KOPT-K1 (cell line): ENCODE results near the gene SLC6A1.

ENCODE experiments used
- H3K27ac ChIP-seq: fragments of 200-600 bp; sonication (generic); 2 replicates; pipeline ENCODE4 v1.5.1; 2016; ENCODE audit warnings: antibody characterized with exemption, mild to moderate bottlenecking, low read depth, low read length; ENCODE audit not compliant: poor library complexity, severe bottlenecking
- H3K36me3 ChIP-seq: fragments of 200-600 bp; sonication (generic); 2 replicates; pipeline ENCODE4 v1.5.1; 2017; ENCODE audit warnings: antibody characterized with exemption, mild to moderate bottlenecking, low read length, moderate library complexity; ENCODE audit not compliant: insufficient read depth
- H3K9me3 ChIP-seq: fragments of 200-600 bp; sonication (generic); 2 replicates; pipeline ENCODE4 v1.5.1; 2017; ENCODE audit warnings: antibody characterized with exemption, low read length, mild to moderate bottlenecking; ENCODE audit not compliant: insufficient read depth, poor library complexity, severe bottlenecking

Gene SLC6A1

DNA sequence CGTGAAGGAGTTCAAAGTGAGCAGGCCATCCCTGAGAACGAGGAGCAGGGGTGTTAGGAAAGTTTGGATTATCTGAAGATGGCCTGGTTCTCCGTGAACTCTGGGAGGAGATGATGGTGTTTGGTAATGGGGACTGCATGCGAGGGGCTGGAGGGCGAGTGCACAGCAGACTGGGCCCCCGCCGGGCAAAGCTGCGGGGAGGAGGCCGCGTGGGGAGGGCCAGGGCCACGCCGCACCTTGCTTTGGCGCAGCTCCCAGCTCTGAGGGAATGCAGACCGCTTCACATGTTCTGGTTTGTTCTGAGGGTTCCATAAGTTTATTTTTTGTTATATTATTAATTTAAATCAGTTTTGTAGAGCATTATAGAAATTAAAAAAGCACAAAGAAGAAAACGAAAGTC lies 22.2 kb downstream of the SLC6A1 start:
- no peaks in the 10 kb centered on the region for H3K9me3 ChIP-seq
- no peaks in the 10 kb centered on the region for H3K36me3 ChIP-seq
- no peak overlapping the region for H3K27ac ChIP-seq

DNA sequence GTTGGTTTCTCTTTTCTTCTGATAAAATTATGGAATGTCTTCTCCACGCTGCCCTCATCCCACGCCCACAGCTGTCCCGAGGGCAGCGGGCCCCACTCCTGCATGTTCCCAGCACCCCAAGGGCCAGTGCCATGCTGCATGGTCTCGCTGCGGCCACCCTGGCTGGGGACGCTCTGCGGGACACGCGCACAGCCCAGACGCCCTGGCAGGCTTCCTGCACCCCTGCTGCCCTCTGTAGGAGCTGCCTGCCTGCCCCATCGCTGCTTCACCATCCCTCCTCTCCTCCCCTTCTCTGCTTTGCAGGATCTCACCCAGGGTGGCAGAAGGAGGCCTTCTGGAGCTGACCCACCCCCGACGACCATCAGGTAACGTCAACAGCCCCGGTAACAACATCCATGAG lies 22.8 kb downstream of the SLC6A1 start:
- H3K36me3 ChIP-seq: no peaks in the 10 kb centered on the region
- H3K9me3 ChIP-seq: no peaks in the 10 kb centered on the region
- H3K27ac ChIP-seq: no peak overlapping the region

DNA sequence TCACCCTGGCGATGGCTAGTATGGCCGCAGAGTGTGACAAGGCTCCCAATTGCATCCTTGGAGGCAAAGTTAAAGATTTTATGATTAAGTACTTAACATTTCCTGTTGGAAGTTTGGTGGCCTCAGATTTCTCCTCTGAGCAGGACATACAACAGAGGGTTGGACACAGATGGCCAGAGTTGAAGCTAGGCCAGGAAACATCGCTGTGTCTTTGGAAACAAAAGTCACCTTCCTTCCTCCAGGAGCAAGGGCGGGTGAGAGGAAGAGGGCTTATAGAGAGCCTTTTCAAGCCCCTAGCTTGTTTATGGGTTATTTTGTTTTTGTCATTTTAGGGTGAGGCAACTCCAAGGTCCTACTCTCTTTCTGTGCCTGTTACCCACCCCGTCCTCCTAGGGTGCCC lies 24.2 kb downstream of the SLC6A1 start:
- H3K9me3 ChIP-seq: no peaks in the 10 kb centered on the region
- H3K27ac ChIP-seq: no peak overlapping the region
- H3K36me3 ChIP-seq: no peaks in the 10 kb centered on the region

DNA sequence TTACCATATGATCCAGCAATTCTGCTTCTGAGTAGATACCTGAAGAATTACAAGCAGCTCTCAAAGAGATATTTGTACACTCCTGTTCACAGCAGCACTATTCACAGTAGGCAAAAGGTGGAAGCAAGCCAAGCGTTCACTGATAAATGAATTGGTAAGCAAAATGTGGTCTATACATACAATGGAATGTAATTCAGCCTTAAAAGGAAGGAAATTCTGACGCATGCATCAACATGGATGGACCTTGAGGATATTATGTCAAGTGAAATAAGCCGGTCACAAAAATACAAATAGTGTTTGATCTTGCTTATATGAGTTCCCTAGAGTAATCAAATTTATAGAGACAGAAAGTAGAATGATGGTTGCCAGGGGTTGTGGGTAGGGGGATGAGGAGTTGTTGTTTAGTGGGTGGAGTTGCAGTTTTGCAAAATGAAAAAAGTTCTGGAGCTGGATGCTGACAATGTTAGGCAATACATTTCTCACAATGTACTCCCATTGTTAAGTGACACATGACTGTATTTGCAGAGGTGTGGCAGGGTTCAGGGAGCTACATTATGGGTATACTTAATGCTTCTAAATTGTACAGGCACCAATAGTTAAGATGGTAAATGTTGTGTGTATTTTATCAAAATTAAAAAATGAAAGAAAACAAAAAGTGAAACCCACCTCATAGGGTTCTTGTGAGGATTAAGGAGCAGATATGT lies 26.7 kb downstream of the SLC6A1 start:
- Histone ChIP-seq H3K9me3 (no peaks in the 10 kb centered on the region), H3K36me3 (no peaks in the 10 kb centered on the region), H3K27ac (no peak overlapping the region)

DNA sequence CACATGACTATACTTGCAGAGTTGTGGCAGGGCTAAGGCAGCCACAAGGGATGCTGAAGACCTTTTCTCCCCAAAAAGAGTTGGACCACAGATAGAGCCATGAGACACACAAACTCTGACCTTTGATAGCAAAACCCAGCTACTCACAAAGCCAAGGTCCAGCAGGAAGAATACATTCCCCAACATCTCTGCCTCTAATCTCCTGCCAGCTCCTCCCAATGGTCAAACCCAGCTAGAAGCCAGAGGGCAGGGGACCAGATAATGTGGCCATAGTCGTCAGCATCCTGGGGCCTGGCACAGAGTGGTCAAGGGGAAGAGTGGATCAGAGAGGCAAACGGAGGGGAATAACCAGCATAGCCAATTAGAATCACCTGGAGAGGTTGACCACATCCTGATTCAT lies 28.2 kb downstream of the SLC6A1 start:
- H3K9me3 ChIP-seq: no peaks in the 10 kb centered on the region
- no peaks in the 10 kb centered on the region for H3K36me3 ChIP-seq
- H3K27ac ChIP-seq: no peak overlapping the region

DNA sequence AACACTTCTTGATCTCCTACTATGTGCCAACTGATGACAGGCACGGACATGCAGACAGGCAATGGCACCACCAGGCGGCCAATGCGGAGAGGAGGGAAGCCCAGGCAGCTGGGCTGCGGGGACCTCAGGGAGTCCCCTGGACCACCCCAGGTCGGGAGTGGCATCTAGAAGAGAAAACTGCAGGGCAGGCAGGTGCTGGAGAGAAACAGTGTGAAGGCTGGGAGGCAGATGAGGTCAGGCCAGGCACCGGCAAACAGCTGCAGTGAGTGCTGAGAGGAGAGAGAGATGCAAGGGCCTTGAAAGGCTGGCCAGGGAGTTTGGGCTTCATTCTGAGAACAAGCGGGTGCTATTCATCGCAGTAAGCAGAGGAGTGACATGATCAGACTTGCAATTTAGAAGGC lies 29.1 kb downstream of the SLC6A1 start:
- Histone ChIP-seq H3K9me3 (no peaks in the 10 kb centered on the region), H3K36me3 (no peaks in the 10 kb centered on the region), H3K27ac (no peak overlapping the region)

DNA sequence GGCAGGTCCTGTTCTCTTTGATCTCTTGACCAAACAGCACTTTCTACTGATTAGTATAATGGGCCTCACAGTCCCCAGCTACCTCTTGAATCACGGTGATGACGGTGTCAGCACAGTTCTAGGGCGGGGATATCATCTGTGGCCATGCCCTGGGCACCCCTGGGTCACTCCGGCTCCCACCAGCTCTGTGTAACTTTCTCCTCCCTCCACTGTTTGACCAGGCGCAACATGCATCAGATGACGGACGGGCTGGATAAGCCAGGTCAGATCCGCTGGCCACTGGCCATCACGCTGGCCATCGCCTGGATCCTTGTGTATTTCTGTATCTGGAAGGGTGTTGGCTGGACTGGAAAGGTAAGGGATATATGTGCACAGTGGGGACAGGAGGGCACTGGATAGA lies 29.6 kb downstream of the SLC6A1 start:
- Histone ChIP-seq H3K36me3 (no peaks in the 10 kb centered on the region), H3K27ac (no peak overlapping the region), H3K9me3 (no peaks in the 10 kb centered on the region)

DNA sequence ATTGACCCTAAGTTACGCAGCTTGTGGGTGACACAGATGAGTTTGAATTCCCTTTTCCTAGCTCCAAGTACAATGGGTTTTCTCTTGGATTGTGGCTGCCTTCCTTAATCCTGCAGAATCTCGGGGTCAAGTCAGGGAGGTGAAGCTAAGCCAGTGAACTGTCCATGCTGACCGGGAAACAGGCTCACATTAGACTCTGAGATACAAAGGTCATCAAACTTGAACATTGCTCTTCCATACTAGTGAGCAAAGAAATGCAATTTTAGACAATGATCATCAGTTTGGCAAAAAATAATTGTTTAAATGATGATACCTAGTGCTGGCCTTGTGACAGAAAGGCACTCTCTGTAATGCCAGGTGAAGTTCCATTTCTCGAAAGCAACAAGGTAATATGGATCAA lies 31.6 kb downstream of the SLC6A1 start:
- H3K9me3 ChIP-seq: peaks cover 4% of the 10 kb centered on the region
- H3K36me3 ChIP-seq: no peaks in the 10 kb centered on the region
- H3K27ac ChIP-seq: no peak overlapping the region

DNA sequence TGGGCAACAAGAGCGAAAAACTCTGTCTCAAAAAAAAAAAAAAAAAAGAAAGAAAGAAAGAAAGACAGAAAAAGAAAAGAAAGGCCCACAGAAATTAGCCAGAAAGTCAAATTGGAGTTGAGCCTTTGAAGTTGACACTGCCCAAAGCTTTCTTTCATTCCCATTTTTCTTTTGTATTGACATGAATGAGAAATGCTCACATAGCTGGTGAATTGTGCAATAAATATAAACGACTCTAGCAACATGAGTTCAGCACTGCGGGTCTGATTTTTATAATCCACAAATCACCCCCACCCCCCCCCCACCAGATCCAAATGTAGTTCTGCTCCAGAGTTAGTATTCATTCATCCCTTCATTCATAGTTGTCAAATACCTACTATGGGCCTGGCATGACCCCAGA lies 37.4 kb downstream of the SLC6A1 start:
- Histone ChIP-seq H3K36me3 (no peaks in the 10 kb centered on the region), H3K9me3 (peaks cover 4% of the 10 kb centered on the region), H3K27ac (no peak overlapping the region)

DNA sequence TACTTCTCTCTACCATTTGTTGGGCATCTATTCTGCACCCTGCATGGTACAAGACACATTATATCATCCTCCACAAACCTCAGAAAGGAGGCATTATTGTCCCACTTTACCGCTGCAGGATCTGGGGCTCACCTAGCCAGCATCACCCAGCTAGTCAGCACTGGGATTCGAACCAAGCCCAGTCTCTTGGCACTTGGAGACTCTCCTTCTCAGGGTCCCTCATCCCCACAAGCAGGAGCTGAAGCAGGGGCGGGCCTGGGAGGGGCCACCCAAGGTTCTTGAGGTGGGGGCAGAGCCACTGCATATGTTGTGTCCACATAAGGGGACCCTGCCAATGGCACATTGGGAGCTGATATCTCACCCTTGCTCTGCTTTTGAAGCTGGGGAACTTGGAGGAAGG lies 41.3 kb downstream of the SLC6A1 start:
- Histone ChIP-seq H3K36me3 (no peaks in the 10 kb centered on the region), H3K27ac (no peak overlapping the region), H3K9me3 (no peaks in the 10 kb centered on the region)

DNA sequence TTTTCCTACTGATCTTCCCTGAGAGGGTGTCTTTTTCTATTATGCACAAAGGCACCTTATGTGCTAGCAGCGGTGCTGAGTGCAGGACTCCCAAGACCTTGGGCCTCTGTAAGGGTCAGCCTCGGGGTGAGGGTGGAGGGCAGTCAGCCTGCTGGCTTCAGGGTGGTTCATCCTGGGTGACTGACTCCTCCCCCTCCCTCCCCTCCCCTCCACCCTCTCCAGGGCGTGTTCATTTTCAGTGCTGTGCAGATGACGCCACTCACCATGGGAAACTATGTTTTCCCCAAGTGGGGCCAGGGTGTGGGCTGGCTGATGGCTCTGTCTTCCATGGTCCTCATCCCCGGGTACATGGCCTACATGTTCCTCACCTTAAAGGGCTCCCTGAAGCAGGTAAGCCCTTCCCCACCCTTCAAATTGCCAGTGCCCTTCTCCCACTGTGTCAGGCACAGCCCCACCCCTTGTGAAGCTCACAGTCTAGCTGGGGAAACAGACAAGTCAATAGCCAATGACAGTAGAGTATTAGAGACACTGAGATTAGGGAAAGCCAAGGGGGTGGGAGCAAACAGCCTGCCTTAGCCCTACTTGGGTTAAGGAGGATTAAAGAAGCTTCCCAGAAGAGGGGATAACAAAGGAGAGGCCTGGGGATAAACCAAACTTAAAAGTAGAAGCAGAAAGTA lies 41.9 kb downstream of the SLC6A1 start:
- H3K36me3 ChIP-seq: no peaks in the 10 kb centered on the region
- H3K27ac ChIP-seq: no peak overlapping the region
- no peaks in the 10 kb centered on the region for H3K9me3 ChIP-seq

DNA sequence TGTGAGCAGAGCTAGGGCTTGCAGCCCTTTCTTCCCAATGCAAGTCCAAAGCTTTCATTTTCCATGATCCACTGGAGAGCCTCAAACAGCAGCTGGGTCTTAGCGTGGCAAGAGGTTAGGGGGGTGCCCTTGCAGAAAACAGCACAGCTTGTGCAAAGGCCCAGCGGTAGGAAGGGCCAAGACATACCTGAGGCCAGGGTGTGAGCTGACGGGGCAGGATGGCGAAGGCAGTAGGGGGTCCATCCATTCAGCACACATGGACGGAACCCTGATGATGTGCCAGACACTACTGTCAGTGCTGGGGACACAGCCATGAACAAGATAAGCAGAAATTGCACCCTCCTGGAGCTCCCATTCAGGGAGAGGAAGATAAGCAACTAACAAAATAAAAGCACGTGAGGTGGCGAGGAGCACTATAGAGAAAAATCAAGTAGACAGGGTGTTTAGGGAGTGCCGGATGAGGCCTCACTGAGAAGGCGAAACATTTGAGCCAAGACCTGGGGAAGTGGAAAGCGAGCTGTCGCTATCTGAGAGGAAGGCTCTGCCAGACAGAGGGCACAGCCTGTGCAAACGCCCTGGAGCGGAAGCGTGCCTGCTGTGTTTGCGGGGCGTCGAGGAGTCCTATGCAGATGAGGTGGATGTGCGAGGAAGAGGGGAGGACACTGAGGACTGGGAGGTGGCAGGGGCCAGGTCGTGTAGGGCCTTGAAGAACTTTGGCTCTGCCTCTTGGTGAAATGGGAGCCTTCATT lies 43.4 kb downstream of the SLC6A1 start:
- no peak overlapping the region for H3K27ac ChIP-seq
- H3K9me3 ChIP-seq: no peaks in the 10 kb centered on the region

DNA sequence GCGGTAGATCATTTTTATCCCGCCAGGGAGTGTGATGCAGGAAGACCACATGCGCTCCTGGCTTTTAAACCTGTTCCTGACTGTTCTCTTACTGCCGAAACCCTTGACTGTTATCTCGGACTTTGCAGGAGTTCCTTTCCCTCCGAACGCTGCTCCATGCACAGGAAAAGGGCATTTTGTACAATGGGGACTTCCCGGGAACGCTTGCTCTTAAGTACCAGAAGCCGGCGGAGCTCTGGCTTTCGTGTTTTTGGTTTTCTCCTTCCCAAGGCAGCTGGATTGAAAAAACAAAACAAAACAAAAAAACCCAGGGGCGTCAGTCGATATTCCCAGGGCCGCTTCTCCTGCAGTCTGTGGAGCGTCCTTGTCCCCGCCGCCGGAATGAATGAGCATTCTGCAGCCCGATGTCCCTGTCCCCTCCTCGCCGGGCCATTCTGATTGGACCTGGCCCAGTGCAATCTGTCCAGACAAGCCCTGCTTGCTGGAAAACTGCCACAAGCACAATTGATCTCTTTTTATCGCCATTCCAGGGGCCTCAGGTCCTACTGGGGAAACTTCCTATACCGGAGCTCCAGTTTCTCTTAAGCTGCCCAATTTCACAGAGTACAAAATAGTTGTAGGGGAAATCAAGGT lies 44.8 kb downstream of the SLC6A1 start:
- no peaks in the 10 kb centered on the region for H3K9me3 ChIP-seq
- no peaks in the 10 kb centered on the region for H3K36me3 ChIP-seq
- no peak overlapping the region for H3K27ac ChIP-seq

More for the DNA sequence above, 43.4 kb downstream of the SLC6A1 start:
- no peaks in the 10 kb centered on the region for H3K36me3 ChIP-seq

DNA sequence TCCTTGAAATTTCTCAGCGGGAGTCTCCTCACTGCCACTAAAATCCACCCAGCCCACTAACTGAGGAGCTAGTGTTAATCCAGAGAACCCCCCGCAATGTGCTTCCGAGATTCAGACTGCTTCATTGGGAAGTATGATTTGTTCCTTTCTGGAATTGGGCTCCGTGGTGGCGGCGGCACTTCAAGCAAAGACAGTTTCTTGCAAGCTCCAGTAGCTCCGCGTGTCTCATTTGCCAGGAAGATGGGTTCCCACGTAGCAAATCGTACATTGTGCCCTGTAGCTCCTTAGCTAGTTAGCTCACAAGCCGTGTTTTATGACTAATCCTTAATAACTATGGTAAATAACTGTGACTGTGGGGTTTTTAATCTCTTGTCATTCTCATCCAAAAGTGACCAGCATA lies 45.4 kb downstream of the SLC6A1 start:
- Histone ChIP-seq H3K36me3 (no peaks in the 10 kb centered on the region), H3K27ac (no peak overlapping the region), H3K9me3 (no peaks in the 10 kb centered on the region)

DNA sequence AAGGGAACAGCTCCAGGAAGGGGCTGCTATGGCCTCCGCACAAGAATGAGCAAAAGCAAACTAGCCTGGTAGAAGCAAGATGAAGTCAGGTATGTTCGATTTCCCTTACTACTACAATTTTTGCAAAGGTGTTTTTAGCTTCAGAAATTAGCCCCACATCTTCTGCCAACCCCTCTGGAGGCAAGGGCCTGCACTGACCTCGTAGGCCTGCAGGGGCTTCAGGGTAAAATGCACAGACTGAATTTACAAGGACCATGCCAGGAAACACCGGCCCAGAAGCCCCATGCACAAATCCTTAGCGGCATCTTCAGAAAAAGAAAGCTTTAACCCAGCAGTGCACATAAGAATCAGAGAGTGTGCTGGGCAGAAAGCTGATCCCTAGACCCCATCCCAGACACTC lies 53.0 kb downstream of the SLC6A1 start:
- H3K27ac ChIP-seq: no peak overlapping the region

More for the DNA sequence above, 53.0 kb downstream of the SLC6A1 start:
- Histone ChIP-seq H3K9me3 (peaks cover 6% of the 10 kb centered on the region), H3K36me3 (no peaks in the 10 kb centered on the region)
